Lower leg skin (tissue), 3 donors: Measurements from ENCODE around the gene KCNMB1.

ENCODE experiments used
- POLR2A ChIP-seq, 2 donors: fragments of 450-650 bp; IDR thresholded peaks; one replicate each; pipeline ENCODE4 v1.6.1; 2016 to 2017; ENCODE audit warnings: antibody characterized with exemption in 2 of 2, mild to moderate bottlenecking in 1 of 2, moderate library complexity in 1 of 2
- TF ChIP-seq, protein P1 (sequence below), 3 donors: fragments of 450-650 bp; IDR thresholded peaks; one replicate each; pipeline ENCODE4 v1.5.1; 2016; ENCODE audit warnings: antibody characterized with exemption in 3 of 3, mild to moderate bottlenecking in 3 of 3, moderate library complexity in 2 of 3

DNA sequence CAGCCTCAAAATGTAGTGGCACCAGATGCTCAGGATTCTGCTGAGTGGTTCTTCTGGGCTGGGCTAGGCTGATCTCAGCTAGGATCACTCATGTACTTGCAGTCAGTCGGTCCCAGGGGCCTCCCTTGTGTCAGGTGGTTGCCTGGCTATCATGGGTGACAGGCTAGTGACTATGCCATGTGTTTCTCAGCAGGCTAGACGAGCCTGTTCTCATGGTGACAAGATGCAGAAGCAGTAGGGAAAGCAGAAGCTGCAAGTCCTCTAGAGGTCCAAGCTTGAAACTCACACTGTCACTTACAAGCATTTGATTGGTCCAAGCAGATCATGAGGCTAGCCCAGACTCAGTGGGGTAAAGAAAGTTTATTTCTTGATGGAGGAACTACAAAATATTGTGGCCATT lies 15.2 kb upstream of the KCNMB1 start:
- TF ChIP-seq, protein P1, sequence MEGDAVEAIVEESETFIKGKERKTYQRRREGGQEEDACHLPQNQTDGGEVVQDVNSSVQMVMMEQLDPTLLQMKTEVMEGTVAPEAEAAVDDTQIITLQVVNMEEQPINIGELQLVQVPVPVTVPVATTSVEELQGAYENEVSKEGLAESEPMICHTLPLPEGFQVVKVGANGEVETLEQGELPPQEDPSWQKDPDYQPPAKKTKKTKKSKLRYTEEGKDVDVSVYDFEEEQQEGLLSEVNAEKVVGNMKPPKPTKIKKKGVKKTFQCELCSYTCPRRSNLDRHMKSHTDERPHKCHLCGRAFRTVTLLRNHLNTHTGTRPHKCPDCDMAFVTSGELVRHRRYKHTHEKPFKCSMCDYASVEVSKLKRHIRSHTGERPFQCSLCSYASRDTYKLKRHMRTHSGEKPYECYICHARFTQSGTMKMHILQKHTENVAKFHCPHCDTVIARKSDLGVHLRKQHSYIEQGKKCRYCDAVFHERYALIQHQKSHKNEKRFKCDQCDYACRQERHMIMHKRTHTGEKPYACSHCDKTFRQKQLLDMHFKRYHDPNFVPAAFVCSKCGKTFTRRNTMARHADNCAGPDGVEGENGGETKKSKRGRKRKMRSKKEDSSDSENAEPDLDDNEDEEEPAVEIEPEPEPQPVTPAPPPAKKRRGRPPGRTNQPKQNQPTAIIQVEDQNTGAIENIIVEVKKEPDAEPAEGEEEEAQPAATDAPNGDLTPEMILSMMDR (IDR thresholded peaks at IDR 0.05), result no peak
- TF ChIP-seq POLR2A (IDR thresholded peaks at IDR 0.05), result no peak
